HepG2 (cell line): ENCODE results near the gene SHPK. TPM values are rescaled to one million over a fixed set of nuclear protein-coding genes. Genes with fewer than 3 reads are reported as not detected.
A peak's percentile ranks its signal among the peaks of the same experiment; 100 is the strongest.

ENCODE experiments used
- MZF1 ChIP-seq: sonication (generic); formaldehyde crosslinking; IDR thresholded peaks from 2 replicates; pipeline ENCODE4 v1.8.1; 2023; ENCODE audit warnings: mild to moderate bottlenecking, missing genetic modification reagents, borderline replicate concordance
- NFIC ChIP-seq: IDR thresholded peaks from 2 replicates; pipeline ENCODE4 v1.6.1; 2012; ENCODE audit warnings: mild to moderate bottlenecking, low read length, inconsistent platforms
- SIX4 ChIP-seq: sonication (generic); formaldehyde crosslinking; IDR thresholded peaks from 2 replicates; pipeline ENCODE4 v1.4.0; 2020; ENCODE audit warnings: missing genetic modification reagents
- SOX13 ChIP-seq, 3 experiments: fragments of 450-650 bp in 1 of 3; sonication (generic) in 1 of 3; formaldehyde crosslinking in 1 of 3; IDR thresholded peaks in 2 of 3; conservative IDR thresholded peaks in 1 of 3; 2 replicates each; pipeline versions ENCODE4 v1.5.0 to v1.6.1; 2016 to 2020; ENCODE audit warnings: antibody characterized with exemption in 1 of 3, mild to moderate bottlenecking in 1 of 3, missing compliant biosample characterization in 1 of 3, missing genetic modification reagents in 1 of 3, moderate library complexity in 1 of 3
- TBX2 ChIP-seq: sonication (generic); formaldehyde crosslinking; IDR thresholded peaks from 2 replicates; pipeline ENCODE4 v1.5.0; 2020; ENCODE audit warnings: missing genetic modification reagents, mild to moderate bottlenecking, borderline replicate concordance
- TOE1 ChIP-seq: sonication (generic); formaldehyde crosslinking; IDR thresholded peaks from 2 replicates; pipeline ENCODE4 v1.4.0; 2020; ENCODE audit warnings: mild to moderate bottlenecking, missing genetic modification reagents
- ZBTB8A ChIP-seq: sonication (generic); formaldehyde crosslinking; IDR thresholded peaks from 2 replicates; pipeline ENCODE4 v1.4.0; 2020; ENCODE audit warnings: mild to moderate bottlenecking, low read depth, missing genetic modification reagents, borderline replicate concordance
- ZC3H4 ChIP-seq: sonication (generic); formaldehyde crosslinking; IDR thresholded peaks from 2 replicates; pipeline ENCODE4 v1.4.0; 2020; ENCODE audit warnings: missing genetic modification reagents, borderline replicate concordance
- ZNF121 ChIP-seq: sonication (generic); formaldehyde crosslinking; IDR thresholded peaks from 2 replicates; pipeline ENCODE4 v1.5.0; 2020; ENCODE audit warnings: mild to moderate bottlenecking, missing genetic modification reagents
- ZNF124 ChIP-seq: sonication (generic); formaldehyde crosslinking; IDR thresholded peaks from 2 replicates; pipeline ENCODE4 v1.4.0; 2020; ENCODE audit warnings: missing genetic modification reagents
- ZNF446 ChIP-seq: sonication (generic); formaldehyde crosslinking; IDR thresholded peaks from 2 replicates; pipeline ENCODE4 v1.5.0; 2020; ENCODE audit warnings: mild to moderate bottlenecking, missing genetic modification reagents
- ZNF501 ChIP-seq: sonication (generic); formaldehyde crosslinking; IDR thresholded peaks from 2 replicates; pipeline ENCODE4 v1.5.1; 2020; ENCODE audit warnings: mild to moderate bottlenecking, moderate library complexity, missing genetic modification reagents
- ZNF530 ChIP-seq: sonication (generic); formaldehyde crosslinking; IDR thresholded peaks from 2 replicates; pipeline ENCODE4 v1.5.0; 2020; ENCODE audit warnings: low read depth, mild to moderate bottlenecking, missing genetic modification reagents
- ZNF570 ChIP-seq: sonication (generic); formaldehyde crosslinking; IDR thresholded peaks from 2 replicates; pipeline ENCODE4 v1.4.0; 2020; ENCODE audit warnings: mild to moderate bottlenecking, missing genetic modification reagents, borderline replicate concordance
- polyA plus RNA-seq, 8 experiments: library from polyadenylated mRNA; depleted of rRNA in 3 of 8; stranded (reverse) in 7 of 8; unstranded in 1 of 8; fragments of >200 nt; fragmentation: Illumina TruSeq in 4 of 8; extraction: Trizol in 4 of 8; gene quantifications; 2 replicates each; pipeline versions ENCODE4 v1.2.1 to v1.2.3, GENCODE V29; 2011 to 2016; ENCODE audit warnings: low read depth in 4 of 8, missing spikeins in 1 of 8, mixed read lengths in 1 of 8; ENCODE audit not compliant: insufficient read depth in 1 of 8
- total RNA-seq, 5 experiments: library from RNA; depleted of rRNA; stranded (reverse); fragments of >200 nt; fragmentation: Illumina TruSeq; extraction: Trizol; gene quantifications; 2 replicates each; pipeline ENCODE4 v1.2.3, GENCODE V29; 2016; ENCODE audit warnings: low read depth in 1 of 5
- TF ChIP-seq, protein P1 (sequence below): sonication (generic); formaldehyde crosslinking; IDR thresholded peaks from 2 replicates; pipeline ENCODE4 v1.8.0; 2022; ENCODE audit warnings: mild to moderate bottlenecking, missing genetic modification reagents
- TF ChIP-seq, protein P2 (sequence below): sonication (generic); formaldehyde crosslinking; IDR thresholded peaks from 2 replicates; pipeline ENCODE4 v1.8.0; 2022; ENCODE audit warnings: missing genetic modification reagents, low read depth, mild to moderate bottlenecking, borderline replicate concordance
- TF ChIP-seq, protein P3 (sequence below): sonication (generic); IDR thresholded peaks from 2 replicates; pipeline ENCODE4 v1.6.1; 2016; ENCODE audit warnings: low read depth, borderline replicate concordance
- TF ChIP-seq, protein P4 (sequence below): IDR thresholded peaks from 2 replicates; pipeline ENCODE4 v1.6.1; 2016; ENCODE audit warnings: low read depth
- TF ChIP-seq, protein P5 (sequence below): sonication (generic); formaldehyde crosslinking; IDR thresholded peaks from 2 replicates; pipeline ENCODE4 v1.8.1; 2023; ENCODE audit warnings: mild to moderate bottlenecking, missing genetic modification reagents, borderline replicate concordance
- TF ChIP-seq, protein P6 (sequence below): sonication (generic); formaldehyde crosslinking; IDR thresholded peaks from 2 replicates; pipeline ENCODE4 v1.4.0; 2020; ENCODE audit warnings: missing genetic modification reagents, borderline replicate concordance

Gene SHPK
- total and polyA plus RNA-seq, 2 of the 13 experiments (the other 11 are each of a cell fraction or from before 2014, with no cell fraction given), result 16.2 to 30.9 TPM

DNA sequence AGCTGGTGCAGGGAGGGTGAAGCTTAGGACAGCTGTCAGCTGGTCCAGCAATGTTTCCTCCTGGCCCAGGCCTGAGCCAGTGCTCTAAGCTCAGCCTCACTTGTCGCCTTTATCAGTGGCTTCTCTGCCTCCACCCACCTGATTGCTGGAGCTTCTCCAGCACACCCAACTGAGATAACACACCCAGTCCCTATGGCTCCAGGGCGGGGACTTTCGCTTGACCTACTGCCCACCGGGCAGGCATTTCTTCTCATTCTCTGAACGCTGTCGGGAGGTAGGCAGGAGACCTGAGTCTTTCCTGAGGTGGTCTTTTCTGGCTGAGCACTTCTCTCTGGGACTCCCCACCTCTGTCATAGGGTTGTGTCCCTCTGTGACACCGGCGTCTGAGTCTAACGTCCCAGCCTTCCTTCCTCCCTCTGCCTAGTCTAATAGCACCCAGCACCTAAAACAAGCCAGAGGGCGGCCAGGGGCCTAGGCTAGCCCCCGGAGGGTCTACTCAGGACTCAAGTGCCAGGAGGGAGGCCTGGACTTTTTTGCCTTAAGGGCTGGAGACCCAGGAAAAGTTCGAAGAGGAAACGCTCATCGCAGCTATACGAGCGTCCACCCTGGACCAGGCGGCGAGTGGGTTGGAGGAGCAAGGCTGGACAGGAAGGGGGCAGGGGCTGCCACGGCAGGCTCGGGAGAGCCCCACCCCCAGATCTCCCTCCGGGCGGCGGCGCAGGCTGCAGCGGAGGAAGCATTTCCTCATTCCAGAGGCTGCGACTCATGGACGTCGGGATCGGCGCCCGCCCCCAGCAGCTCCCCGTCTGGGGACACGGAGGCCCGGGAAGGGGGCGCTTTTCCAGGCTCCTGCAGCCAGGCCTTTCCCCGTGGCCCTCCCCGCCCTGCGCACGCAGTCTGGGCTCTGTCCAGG lies 31.6 kb upstream of the SHPK start (continued):
- TF ChIP-seq, protein P1, sequence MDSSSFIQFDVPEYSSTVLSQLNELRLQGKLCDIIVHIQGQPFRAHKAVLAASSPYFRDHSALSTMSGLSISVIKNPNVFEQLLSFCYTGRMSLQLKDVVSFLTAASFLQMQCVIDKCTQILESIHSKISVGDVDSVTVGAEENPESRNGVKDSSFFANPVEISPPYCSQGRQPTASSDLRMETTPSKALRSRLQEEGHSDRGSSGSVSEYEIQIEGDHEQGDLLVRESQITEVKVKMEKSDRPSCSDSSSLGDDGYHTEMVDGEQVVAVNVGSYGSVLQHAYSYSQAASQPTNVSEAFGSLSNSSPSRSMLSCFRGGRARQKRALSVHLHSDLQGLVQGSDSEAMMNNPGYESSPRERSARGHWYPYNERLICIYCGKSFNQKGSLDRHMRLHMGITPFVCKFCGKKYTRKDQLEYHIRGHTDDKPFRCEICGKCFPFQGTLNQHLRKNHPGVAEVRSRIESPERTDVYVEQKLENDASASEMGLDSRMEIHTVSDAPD (CRISPR knock-in tag), result peak; percentile 65; the same call in 1 of the 2 replicates
- TF ChIP-seq ZNF570, result no peak
- TF ChIP-seq, protein P2, sequence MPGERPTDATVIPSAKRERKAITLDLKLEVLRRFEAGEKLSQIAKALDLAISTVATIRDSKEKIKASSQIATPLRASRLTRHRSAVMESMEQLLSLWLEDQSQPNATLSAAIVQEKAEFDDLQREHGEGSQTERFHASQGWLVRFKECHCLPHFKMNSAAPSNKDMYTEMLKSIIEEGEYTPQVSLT, result no peak
- TF ChIP-seq MZF1 (CRISPR knock-in tag), result peak; percentile 94; the same call in 1 of the 2 replicates
- no peak for TF ChIP-seq NFIC
- no peak; the same call in 1 of the 2 replicates for TF ChIP-seq ZNF501 (CRISPR knock-in tag)
- no peak for TF ChIP-seq ZC3H4 (CRISPR knock-in tag)
- TF ChIP-seq, protein P3, sequence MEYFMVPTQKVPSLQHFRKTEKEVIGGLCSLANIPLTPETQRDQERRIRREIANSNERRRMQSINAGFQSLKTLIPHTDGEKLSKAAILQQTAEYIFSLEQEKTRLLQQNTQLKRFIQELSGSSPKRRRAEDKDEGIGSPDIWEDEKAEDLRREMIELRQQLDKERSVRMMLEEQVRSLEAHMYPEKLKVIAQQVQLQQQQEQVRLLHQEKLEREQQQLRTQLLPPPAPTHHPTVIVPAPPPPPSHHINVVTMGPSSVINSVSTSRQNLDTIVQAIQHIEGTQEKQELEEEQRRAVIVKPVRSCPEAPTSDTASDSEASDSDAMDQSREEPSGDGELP, result peak; percentile 62; the same call in 1 of the 2 replicates
- TF ChIP-seq, protein P4, sequence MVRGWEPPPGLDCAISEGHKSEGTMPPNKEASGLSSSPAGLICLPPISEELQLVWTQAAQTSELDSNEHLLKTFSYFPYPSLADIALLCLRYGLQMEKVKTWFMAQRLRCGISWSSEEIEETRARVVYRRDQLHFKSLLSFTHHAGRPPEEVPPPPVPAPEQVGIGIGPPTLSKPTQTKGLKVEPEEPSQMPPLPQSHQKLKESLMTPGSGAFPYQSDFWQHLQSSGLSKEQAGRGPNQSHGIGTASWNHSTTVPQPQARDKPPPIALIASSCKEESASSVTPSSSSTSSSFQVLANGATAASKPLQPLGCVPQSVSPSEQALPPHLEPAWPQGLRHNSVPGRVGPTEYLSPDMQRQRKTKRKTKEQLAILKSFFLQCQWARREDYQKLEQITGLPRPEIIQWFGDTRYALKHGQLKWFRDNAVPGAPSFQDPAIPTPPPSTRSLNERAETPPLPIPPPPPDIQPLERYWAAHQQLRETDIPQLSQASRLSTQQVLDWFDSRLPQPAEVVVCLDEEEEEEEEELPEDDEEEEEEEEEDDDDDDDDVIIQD (CRISPR knock-in tag), result 0 out of 2 replicates have a peak, but pooled peaks have one; percentile 11
- 0 out of 2 replicates have a peak, but pooled peaks have one; percentile 10 for TF ChIP-seq SOX13 (IDR thresholded peaks at IDR 0.05)
- TF ChIP-seq SOX13 (CRISPR knock-in tag; conservative IDR thresholded peaks at IDR 0.05 in 1 of 2, IDR thresholded peaks at IDR 0.05 in 1 of 2), result no peak; a peak in 1 of 4 replicates
- no peak for TF ChIP-seq ZBTB8A (CRISPR knock-in tag)
- peak; percentile 60; the same call in 1 of the 2 replicates for TF ChIP-seq ZNF446 (CRISPR knock-in tag)
- no peak for TF ChIP-seq ZNF121 (CRISPR knock-in tag)
- no peak for TF ChIP-seq ZNF124 (CRISPR knock-in tag)
- no peak for TF ChIP-seq SIX4
- TF ChIP-seq ZNF530 (CRISPR knock-in tag), result peak; percentile 66; the same call in 1 of the 2 replicates
- peak; percentile 7; the same call in 1 of the 2 replicates for TF ChIP-seq TBX2
- TF ChIP-seq, protein P5, sequence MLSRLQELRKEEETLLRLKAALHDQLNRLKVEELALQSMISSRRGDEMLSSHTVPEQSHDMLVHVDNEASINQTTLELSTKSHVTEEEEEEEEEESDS (CRISPR knock-in tag), result 0 out of 2 replicates have a peak, but pooled peaks have one; percentile 34
- TF ChIP-seq TOE1, result no peak
- TF ChIP-seq, protein P6, sequence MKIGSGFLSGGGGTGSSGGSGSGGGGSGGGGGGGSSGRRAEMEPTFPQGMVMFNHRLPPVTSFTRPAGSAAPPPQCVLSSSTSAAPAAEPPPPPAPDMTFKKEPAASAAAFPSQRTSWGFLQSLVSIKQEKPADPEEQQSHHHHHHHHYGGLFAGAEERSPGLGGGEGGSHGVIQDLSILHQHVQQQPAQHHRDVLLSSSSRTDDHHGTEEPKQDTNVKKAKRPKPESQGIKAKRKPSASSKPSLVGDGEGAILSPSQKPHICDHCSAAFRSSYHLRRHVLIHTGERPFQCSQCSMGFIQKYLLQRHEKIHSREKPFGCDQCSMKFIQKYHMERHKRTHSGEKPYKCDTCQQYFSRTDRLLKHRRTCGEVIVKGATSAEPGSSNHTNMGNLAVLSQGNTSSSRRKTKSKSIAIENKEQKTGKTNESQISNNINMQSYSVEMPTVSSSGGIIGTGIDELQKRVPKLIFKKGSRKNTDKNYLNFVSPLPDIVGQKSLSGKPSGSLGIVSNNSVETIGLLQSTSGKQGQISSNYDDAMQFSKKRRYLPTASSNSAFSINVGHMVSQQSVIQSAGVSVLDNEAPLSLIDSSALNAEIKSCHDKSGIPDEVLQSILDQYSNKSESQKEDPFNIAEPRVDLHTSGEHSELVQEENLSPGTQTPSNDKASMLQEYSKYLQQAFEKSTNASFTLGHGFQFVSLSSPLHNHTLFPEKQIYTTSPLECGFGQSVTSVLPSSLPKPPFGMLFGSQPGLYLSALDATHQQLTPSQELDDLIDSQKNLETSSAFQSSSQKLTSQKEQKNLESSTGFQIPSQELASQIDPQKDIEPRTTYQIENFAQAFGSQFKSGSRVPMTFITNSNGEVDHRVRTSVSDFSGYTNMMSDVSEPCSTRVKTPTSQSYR, result peak; percentile 68; the same call in 1 of the 2 replicates
